ENCODE data around the gene TMEM255B. TPM values are rescaled to one million over a fixed set of nuclear protein-coding genes. Genes with fewer than 3 reads are reported as not detected.
A peak's percentile ranks its signal among the peaks of the same experiment; 100 is the strongest.

Gene TMEM255B
- total and polyA plus RNA-seq, 4 donors = 0.63 to 67.3 (median 20.4) TPM

GRCh38 chr13:113732961-113733950, 25.8 kb upstream of the TMEM255B start:
- no peaks in the 10 kb centered on the region for H3K4me1 ChIP-seq (ENCODE audit: control insufficient read depth in 1 of 2, insufficient read depth in 2 of 2, low read length in 2 of 2)
- ATAC-seq (ENCODE audit: low FRiP score) (no peak), DNase-seq (peak; percentile 38 to 62)
- 92 to 93% methylated on average over 55 of the region's 55 CpGs for WGBS, 2 donors
- H3K27me3 ChIP-seq (ENCODE audit: control insufficient read depth in 1 of 2, insufficient read depth in 2 of 2, low read length in 1 of 2) = no peaks in the 10 kb centered on the region
- H3K36me3 ChIP-seq (ENCODE audit: control insufficient read depth in 1 of 2, insufficient read depth in 2 of 2, low read length in 1 of 2) = no peaks in the 10 kb centered on the region
- no peaks in the 10 kb centered on the region for H3K9me3 ChIP-seq (ENCODE audit: control insufficient read depth, low read length)
- H3K4me3 ChIP-seq (ENCODE audit: low read length in 2 of 2) = no peak overlapping the region
- intact Hi-C loops (cut with DNase I) = no loop called here
- H3K27ac ChIP-seq (ENCODE audit: low read depth in 1 of 2, low read length in 2 of 2) = no peak overlapping the region

DNA sequence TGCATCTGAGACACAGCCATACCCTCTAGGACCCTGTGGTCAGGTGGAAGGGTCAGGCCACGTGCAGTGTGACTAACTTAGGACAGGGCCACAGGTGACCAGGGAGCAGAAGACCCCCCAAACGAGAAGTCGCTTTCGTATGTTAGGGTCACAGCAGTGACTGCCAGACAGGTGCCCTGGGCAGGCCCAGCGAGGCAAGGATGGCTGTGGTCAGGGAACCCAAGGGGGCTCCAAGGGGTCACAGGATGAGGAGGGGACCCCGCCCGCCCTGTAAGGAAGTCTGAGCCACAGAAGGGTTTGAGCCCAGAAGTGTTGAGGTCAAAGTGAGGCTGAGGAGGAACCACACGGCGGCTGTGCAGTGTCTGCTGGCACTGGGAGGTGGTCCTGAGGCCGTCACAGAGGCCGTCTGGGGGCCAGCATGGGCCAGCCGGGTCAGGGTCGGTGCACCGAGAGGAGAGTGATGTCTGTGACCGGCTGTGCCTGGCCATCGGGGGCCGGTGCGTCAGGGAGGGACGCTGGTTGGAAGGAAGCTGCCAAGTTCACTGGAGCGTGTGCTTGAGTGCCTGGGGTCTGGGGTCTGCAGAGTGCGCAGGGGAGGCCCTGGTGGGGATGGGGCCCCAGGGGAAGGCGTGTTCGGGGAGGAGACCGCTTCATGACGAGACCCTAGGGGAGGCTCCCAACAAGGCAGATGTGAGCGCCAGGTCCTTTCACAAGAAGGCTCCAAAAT, 24.8 kb upstream of the TMEM255B start:
- H3K9me3 ChIP-seq (ENCODE audit: control insufficient read depth, low read length) = no peaks in the 10 kb centered on the region
- H3K4me1 ChIP-seq (ENCODE audit: control insufficient read depth in 1 of 2, insufficient read depth in 2 of 2, low read length in 2 of 2) = no peaks in the 10 kb centered on the region
- 81 to 89% methylated on average over 26 of the region's 26 CpGs for WGBS, 2 donors
- no peak for ATAC-seq (ENCODE audit: low FRiP score)
- DNase-seq = peak; percentile 26 to 55
- H3K36me3 ChIP-seq (ENCODE audit: control insufficient read depth in 1 of 2, insufficient read depth in 2 of 2, low read length in 1 of 2) = no peaks in the 10 kb centered on the region
- intact Hi-C loops (cut with DNase I) = no loop called here
- no peaks in the 10 kb centered on the region for H3K27me3 ChIP-seq (ENCODE audit: control insufficient read depth in 1 of 2, insufficient read depth in 2 of 2, low read length in 1 of 2)
- H3K27ac ChIP-seq (ENCODE audit: low read depth in 1 of 2, low read length in 2 of 2) = no peak overlapping the region
- H3K4me3 ChIP-seq (ENCODE audit: low read length in 2 of 2) = no peak overlapping the region

DNA sequence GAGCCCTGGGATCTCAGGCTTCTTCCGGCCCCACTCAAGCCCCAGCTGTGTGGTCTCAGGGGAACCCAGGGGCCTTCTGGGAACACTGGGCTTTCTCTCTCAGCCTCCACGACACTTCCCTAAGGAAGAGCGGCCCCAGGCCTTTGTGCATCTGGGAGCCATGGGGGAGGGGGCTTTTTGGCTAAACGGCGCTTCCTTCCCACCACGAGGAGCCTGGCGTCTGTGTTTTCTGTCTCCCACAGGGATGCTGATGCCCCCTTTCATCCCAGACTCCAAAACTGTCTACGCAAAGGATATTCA, 24.2 kb upstream of the TMEM255B start:
- Histone ChIP-seq H3K27me3 (ENCODE audit: control insufficient read depth in 1 of 2, insufficient read depth in 2 of 2, low read length in 1 of 2) (no peaks in the 10 kb centered on the region), H3K4me1 (ENCODE audit: control insufficient read depth in 1 of 2, insufficient read depth in 2 of 2, low read length in 2 of 2) (no peaks in the 10 kb centered on the region), H3K27ac (ENCODE audit: low read depth in 1 of 2, low read length in 2 of 2) (no peak overlapping the region), H3K4me3 (ENCODE audit: low read length in 2 of 2) (no peak overlapping the region), H3K36me3 (ENCODE audit: control insufficient read depth in 1 of 2, insufficient read depth in 2 of 2, low read length in 1 of 2) (no peaks in the 10 kb centered on the region), H3K9me3 (ENCODE audit: control insufficient read depth, low read length) (no peaks in the 10 kb centered on the region)
- DNase-seq (no peak), ATAC-seq (ENCODE audit: low FRiP score) (no peak)
- WGBS, 2 donors = 75 to 83% methylated on average over 8 of the region's 8 CpGs
- intact Hi-C loops (cut with DNase I) = no loop called here

DNA sequence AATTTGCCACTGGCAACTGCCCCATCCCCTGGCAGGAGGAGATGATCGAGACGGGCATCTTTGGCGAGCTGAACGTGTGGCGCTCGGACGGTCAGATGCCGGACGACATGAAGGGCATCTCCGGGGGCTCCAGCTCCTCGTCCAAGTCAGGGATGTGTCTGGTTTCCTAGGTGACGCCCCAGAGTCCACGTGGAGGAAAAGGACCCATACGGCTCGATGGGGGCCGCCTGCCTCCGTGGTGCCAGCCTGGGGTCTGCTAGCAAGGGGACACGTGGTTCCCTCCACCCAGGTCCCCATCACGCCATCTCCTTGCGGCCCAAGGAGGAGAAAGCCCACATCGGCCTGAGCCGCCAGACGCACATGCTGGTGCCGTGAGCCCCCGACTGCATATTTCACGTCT, 23.8 kb upstream of the TMEM255B start:
- ATAC-seq (ENCODE audit: low FRiP score) = no peak
- Histone ChIP-seq H3K9me3 (ENCODE audit: control insufficient read depth, low read length) (no peaks in the 10 kb centered on the region), H3K27me3 (ENCODE audit: control insufficient read depth in 1 of 2, insufficient read depth in 2 of 2, low read length in 1 of 2) (no peaks in the 10 kb centered on the region), H3K36me3 (ENCODE audit: control insufficient read depth in 1 of 2, insufficient read depth in 2 of 2, low read length in 1 of 2) (no peaks in the 10 kb centered on the region), H3K27ac (ENCODE audit: low read depth in 1 of 2, low read length in 2 of 2) (no peak overlapping the region), H3K4me1 (ENCODE audit: control insufficient read depth in 1 of 2, insufficient read depth in 2 of 2, low read length in 2 of 2) (no peaks in the 10 kb centered on the region), H3K4me3 (ENCODE audit: low read length in 2 of 2) (no peak overlapping the region)
- 93% methylated on average over 26 of the region's 26 CpGs for whole genome bisulfite sequencing, 2 donors
- peak in 1 of 2 donors; percentile 41 for DNase-seq
- intact Hi-C loops (cut with DNase I) = no loop called here

- 89 to 91% methylated on average over 14 of the region's 14 CpGs for WGBS, 2 donors
Observed at GRCh38 chr13:113735750-113736149, 23.3 kb upstream of the TMEM255B start.

GRCh38 chr13:113736258-113736731, 22.7 kb upstream of the TMEM255B start:
- peak; percentile 32 to 40 for DNase-seq
- 80 to 81% methylated on average over 10 of the region's 10 CpGs for WGBS, 2 donors
- no peak overlapping the region for H3K27ac ChIP-seq (ENCODE audit: low read depth in 1 of 2, low read length in 2 of 2)
- ATAC-seq (ENCODE audit: low FRiP score) = no peak
- no peaks in the 10 kb centered on the region for H3K36me3 ChIP-seq (ENCODE audit: control insufficient read depth in 1 of 2, insufficient read depth in 2 of 2, low read length in 1 of 2)
- intact Hi-C loops (cut with DNase I) = no loop called here
- H3K4me3 ChIP-seq (ENCODE audit: low read length in 2 of 2) = no peak overlapping the region
- H3K27me3 ChIP-seq (ENCODE audit: control insufficient read depth in 1 of 2, insufficient read depth in 2 of 2, low read length in 1 of 2) = no peaks in the 10 kb centered on the region
- no peaks in the 10 kb centered on the region for H3K9me3 ChIP-seq (ENCODE audit: control insufficient read depth, low read length)
- H3K4me1 ChIP-seq (ENCODE audit: control insufficient read depth in 1 of 2, insufficient read depth in 2 of 2, low read length in 2 of 2) = no peaks in the 10 kb centered on the region

More at GRCh38 chr13:113735750-113736149, 23.3 kb upstream of the TMEM255B start:
- H3K4me3 ChIP-seq (ENCODE audit: low read length in 2 of 2) = no peak overlapping the region
- intact Hi-C loops (cut with DNase I) = no loop called here
- H3K27ac ChIP-seq (ENCODE audit: low read depth in 1 of 2, low read length in 2 of 2) = no peak overlapping the region
- no peaks in the 10 kb centered on the region for H3K9me3 ChIP-seq (ENCODE audit: control insufficient read depth, low read length)
- ATAC-seq (ENCODE audit: low FRiP score) = no peak
- no peaks in the 10 kb centered on the region for H3K36me3 ChIP-seq (ENCODE audit: control insufficient read depth in 1 of 2, insufficient read depth in 2 of 2, low read length in 1 of 2)
- H3K4me1 ChIP-seq (ENCODE audit: control insufficient read depth in 1 of 2, insufficient read depth in 2 of 2, low read length in 2 of 2) = no peaks in the 10 kb centered on the region
- DNase-seq = peak; percentile 29 to 57
- H3K27me3 ChIP-seq (ENCODE audit: control insufficient read depth in 1 of 2, insufficient read depth in 2 of 2, low read length in 1 of 2) = no peaks in the 10 kb centered on the region

GRCh38 chr13:113737803-113738202, 21.2 kb upstream of the TMEM255B start:
- no peaks in the 10 kb centered on the region for H3K36me3 ChIP-seq (ENCODE audit: control insufficient read depth in 1 of 2, insufficient read depth in 2 of 2, low read length in 1 of 2)
- no peaks in the 10 kb centered on the region for H3K9me3 ChIP-seq (ENCODE audit: control insufficient read depth, low read length)
- 87 to 89% methylated on average over 5 of the region's 5 CpGs for WGBS, 2 donors
- H3K4me1 ChIP-seq (ENCODE audit: control insufficient read depth in 1 of 2, insufficient read depth in 2 of 2, low read length in 2 of 2) = no peaks in the 10 kb centered on the region
- no peak overlapping the region for H3K27ac ChIP-seq (ENCODE audit: low read depth in 1 of 2, low read length in 2 of 2)
- no peak overlapping the region for H3K4me3 ChIP-seq (ENCODE audit: low read length in 2 of 2)
- DNase-seq (no peak), ATAC-seq (ENCODE audit: low FRiP score) (no peak)
- intact Hi-C loops (cut with DNase I) = no loop called here
- no peaks in the 10 kb centered on the region for H3K27me3 ChIP-seq (ENCODE audit: control insufficient read depth in 1 of 2, insufficient read depth in 2 of 2, low read length in 1 of 2)

- peak; percentile 34 to 64 for DNase-seq
Observed at GRCh38 chr13:113739527-113740285, 19.3 kb upstream of the TMEM255B start.

More at GRCh38 chr13:113739527-113740285, 19.3 kb upstream of the TMEM255B start:
- H3K27me3 ChIP-seq (ENCODE audit: control insufficient read depth in 1 of 2, insufficient read depth in 2 of 2, low read length in 1 of 2) = no peaks in the 10 kb centered on the region
- no peaks in the 10 kb centered on the region for H3K4me1 ChIP-seq (ENCODE audit: control insufficient read depth in 1 of 2, insufficient read depth in 2 of 2, low read length in 2 of 2)
- H3K27ac ChIP-seq (ENCODE audit: low read depth in 1 of 2, low read length in 2 of 2) = no peak overlapping the region
- 83 to 90% methylated on average over 22 of the region's 22 CpGs for WGBS, 2 donors
- ATAC-seq (ENCODE audit: low FRiP score) = no peak
- no peaks in the 10 kb centered on the region for H3K36me3 ChIP-seq (ENCODE audit: control insufficient read depth in 1 of 2, insufficient read depth in 2 of 2, low read length in 1 of 2)
- intact Hi-C loops (cut with DNase I) = no loop called here
- H3K9me3 ChIP-seq (ENCODE audit: control insufficient read depth, low read length) = no peaks in the 10 kb centered on the region
- H3K4me3 ChIP-seq (ENCODE audit: low read length in 2 of 2) = no peak overlapping the region
